Endothelial cell of umbilical vein (primary cell): ENCODE measurements around the gene NFE2L1. TPM values are rescaled to one million over a fixed set of nuclear protein-coding genes. Genes with fewer than 3 reads are reported as not detected.

Experiments
- BruUV-seq: library from RNA; stranded (reverse); fragments of 400-500 nt; replicated peaks from 2 replicates; lab custom pipeline; 2021; lab: Mats Ljungman, UMichigan
- CTCF ChIA-PET: fragments of 300-600, 350-600 bp; sonication (Branson Sonifier 250); formaldehyde crosslinking; loops from one replicate; lab custom pipeline; 2021; ENCODE audit warnings: antibody characterized with exemption, inconsistent platforms; lab: Charles Lee
- POLR2A ChIA-PET: fragments of 300-600, 350-600 bp; sonication (Branson Sonifier 250); formaldehyde crosslinking; loops from one replicate; lab custom pipeline; 2021; ENCODE audit warnings: antibody characterized with exemption, inconsistent platforms; lab: Charles Lee
- DNase-seq: peaks from one replicate; pipeline ENCODE4 v3.0.0-alpha.2; 2011; ENCODE audit warnings: low read depth, low spot score
- FAIRE-seq: peaks from 2 replicates; lab custom pipeline; 2011; peaks lifted over from hg19 to GRCh38; lab: Jason Lieb, UNC
- H2AFZ ChIP-seq: 2 replicates; pipeline ENCODE4 v1.6.0; 2012; ENCODE audit warnings: low read depth, low read length, control low read depth, inconsistent platforms
- H3K27ac ChIP-seq: 2 replicates; pipeline ENCODE4 v1.5.1; 2011; ENCODE audit warnings: low read depth, mild to moderate bottlenecking, control low read depth, low read length, moderate library complexity; ENCODE audit not compliant: insufficient read depth
- H3K27me3 ChIP-seq, 2 experiments: 2 replicates each; pipeline versions ENCODE4 v1.6.0 to v1.6.1; 2011; ENCODE audit warnings: low read length in 2 of 2, mixed read lengths in 1 of 2; ENCODE audit not compliant: control insufficient read depth in 2 of 2, insufficient read depth in 2 of 2
- H3K36me3 ChIP-seq, 2 experiments: 2 replicates in 1 of 2; 3 replicates in 1 of 2; pipeline ENCODE4 v1.5.1; 2011; ENCODE audit warnings: low read length in 2 of 2, mild to moderate bottlenecking in 1 of 2, moderate library complexity in 1 of 2; ENCODE audit not compliant: control insufficient read depth in 2 of 2, insufficient read depth in 2 of 2; ENCODE audit errors: extremely low read depth in 1 of 2
- H3K4me1 ChIP-seq: 3 replicates; pipeline ENCODE4 v1.5.1; 2011; ENCODE audit warnings: mild to moderate bottlenecking, low read length; ENCODE audit not compliant: control insufficient read depth, insufficient read depth; ENCODE audit errors: extremely low read depth
- H3K4me2 ChIP-seq: 2 replicates; pipeline ENCODE4 v1.6.1; 2011; ENCODE audit warnings: low read length, control low read depth, mixed read lengths; ENCODE audit not compliant: insufficient read depth
- H3K4me3 ChIP-seq, 3 experiments: fragments of 200-600 bp in 1 of 3; sonication (generic), shearing (Covaris generic) in 1 of 3; replicated peaks in 1 of 3; 2 replicates each; pipeline ENCODE4 v1.5.1; 2011 to 2016; ENCODE audit warnings: control low read depth in 3 of 3, low read length in 3 of 3, mild to moderate bottlenecking in 2 of 3, inconsistent platforms in 1 of 3, low read depth in 1 of 3, moderate library complexity in 1 of 3; ENCODE audit not compliant: insufficient read depth in 1 of 3
- H3K79me2 ChIP-seq: 2 replicates; pipeline ENCODE4 v1.6.0; 2012; ENCODE audit warnings: low read length, inconsistent platforms; ENCODE audit not compliant: control insufficient read depth, insufficient read depth
- H3K9ac ChIP-seq: replicated peaks from 2 replicates; pipeline ENCODE3; 2011; ENCODE audit warnings: low read length, control low read depth; ENCODE audit not compliant: insufficient read depth; ENCODE audit errors: extremely low read depth
- H3K9me1 ChIP-seq: replicated peaks from 3 replicates; pipeline ENCODE4 v1.6.0; 2011; ENCODE audit warnings: mild to moderate bottlenecking, low read length; ENCODE audit not compliant: control insufficient read depth, insufficient read depth; ENCODE audit errors: extremely low read depth
- H3K9me3 ChIP-seq: replicated peaks from 2 replicates; pipeline ENCODE4 v1.5.1; 2012; ENCODE audit warnings: low read length, inconsistent platforms; ENCODE audit not compliant: control insufficient read depth, insufficient read depth
- H4K20me1 ChIP-seq: replicated peaks from 2 replicates; pipeline ENCODE3; 2011; ENCODE audit warnings: mild to moderate bottlenecking, low read length; ENCODE audit not compliant: control insufficient read depth, insufficient read depth; ENCODE audit errors: extremely low read depth
- CTCF ChIP-seq, 2 donors: IDR thresholded peaks; 1 replicate in 1 of 2; 2 replicates in 1 of 2; pipeline ENCODE4 v1.5.1; 2011; ENCODE audit warnings: low read length in 2 of 2, mild to moderate bottlenecking in 2 of 2, moderate library complexity in 2 of 2, control low read depth in 1 of 2, inconsistent platforms in 1 of 2, low read depth in 1 of 2; ENCODE audit not compliant: insufficient read depth in 1 of 2; ENCODE audit errors: extremely low read depth in 1 of 2
- EZH2 ChIP-seq: IDR thresholded peaks from 2 replicates; pipeline ENCODE4 v1.6.1; 2012; ENCODE audit warnings: borderline replicate concordance, low read depth, mild to moderate bottlenecking, moderate library complexity, low read length, inconsistent platforms; ENCODE audit not compliant: severe bottlenecking
- FOS ChIP-seq: IDR thresholded peaks from 2 replicates; pipeline ENCODE4 v1.6.1; 2011; ENCODE audit warnings: mild to moderate bottlenecking, low read length, moderate library complexity, borderline replicate concordance; ENCODE audit not compliant: insufficient read depth
- GATA2 ChIP-seq: IDR thresholded peaks from 2 replicates; pipeline ENCODE4 v1.7.0; 2011; ENCODE audit warnings: low read depth, mild to moderate bottlenecking, moderate library complexity, mixed read lengths, low read length; ENCODE audit not compliant: insufficient read length, insufficient read depth
- JUN ChIP-seq: IDR thresholded peaks from 2 replicates; pipeline ENCODE4 v1.6.1; 2011; ENCODE audit warnings: borderline replicate concordance, low read depth; ENCODE audit not compliant: insufficient read length, insufficient read depth
- MAX ChIP-seq: IDR thresholded peaks from 2 replicates; pipeline ENCODE4 v1.6.1; 2011; ENCODE audit not compliant: insufficient read depth, insufficient read length
- MYC ChIP-seq: IDR thresholded peaks from one replicate; pipeline ENCODE4 v1.6.1; 2011; ENCODE audit warnings: mild to moderate bottlenecking, low read depth, low read length
- POLR2A ChIP-seq: IDR thresholded peaks from 2 replicates; pipeline ENCODE4 v1.6.1; 2012; ENCODE audit warnings: low read depth, mild to moderate bottlenecking, control low read depth, low read length
- POLR2AphosphoS5 ChIP-seq: IDR thresholded peaks from 2 replicates; pipeline ENCODE4 v1.6.1; 2012; ENCODE audit warnings: low read depth, mild to moderate bottlenecking, control low read depth, low read length, moderate library complexity; ENCODE audit not compliant: insufficient read depth
- dilution Hi-C: fragments of 300-500 bp; cut with MboI; formaldehyde crosslinking; loops from one replicate; pipeline ENCODE4 v1.15.0; 2019; ENCODE audit warnings: low sequenced_read_pairs; ENCODE audit not compliant: extremely low pct_ligation_motif_present
- intact Hi-C: fragments of 100-400 bp; cut with micrococcal nuclease; formaldehyde crosslinking; loops from one replicate; pipeline ENCODE4 v1.10.0; 2022
- polyA plus RNA-seq, 4 experiments: library from polyadenylated mRNA; depleted of rRNA in 3 of 4; stranded (reverse) in 3 of 4; unstranded in 1 of 4; fragments of >200 nt; gene quantifications; 2 replicates each; pipeline versions ENCODE4 v1.2.1 to v1.2.3, GENCODE V29; 2011 to 2012; ENCODE audit warnings: missing spikeins in 1 of 4
- total RNA-seq: library from RNA; stranded (reverse); gene quantifications from 2 replicates; pipeline ENCODE4 v1.2.3, GENCODE V29; 2021

Gene NFE2L1
- total and polyA plus RNA-seq, 2 donors (not counting 3 experiments of a cell fraction or from before 2014, with no cell fraction given), result 187 to 236 TPM

GRCh38 chr17:48060249-48060648 lies 12.1 kb downstream of the NFE2L1 start:
- no TSS peak for BruUV-seq
- H3K4me1 ChIP-seq, result peaks cover 4% of the 10 kb centered on the region
- H3K4me2 ChIP-seq, result no peak overlapping the region
- peaks cover 32% of the 10 kb centered on the region for H3K79me2 ChIP-seq
- no peaks in the 10 kb centered on the region for H3K27me3 ChIP-seq
- DNase-seq, result no peak
- POLR2A ChIA-PET, result no interaction called here
- no peak overlapping the region for H2AFZ ChIP-seq
- intact Hi-C loops (no loop called here), dilution Hi-C loops (no loop called here)
- FAIRE-seq, result no peak
- no peak overlapping the region for H3K27ac ChIP-seq
- peaks cover 36 to 62% of the 10 kb centered on the region in 2 experiments for H3K36me3 ChIP-seq
- no peaks in the 10 kb centered on the region for H3K9me1 ChIP-seq
- H3K9me3 ChIP-seq, result no peaks in the 10 kb centered on the region
- H3K9ac ChIP-seq, result no peak overlapping the region
- TF ChIP-seq FOS (no peak), MAX (no peak), POLR2AphosphoS5 (no peak), POLR2A (no peak), EZH2 (no peak), MYC (no peak), JUN (no peak), GATA2 (no peak), CTCF (IDR thresholded peaks at IDR 0.05; ENCODE audit: extremely low read depth in 1 of 2, insufficient read depth in 1 of 2, low read depth in 1 of 2, low read length in 2 of 2) (no peak)
- H3K4me3 ChIP-seq, result no peak overlapping the region
- CTCF ChIA-PET, result interaction anchor here (0.8 to 3.1 kb wide), 6 partner anchors 8 to 89 kb away, joined by 3 to 12 read pairs (median 8); partner anchors contain the start of gene CDK5RAP3
- no peaks in the 10 kb centered on the region for H4K20me1 ChIP-seq
